Endothelial cell of umbilical vein (primary cell): ENCODE measurements around the gene BAD. TPM values are rescaled to one million over a fixed set of nuclear protein-coding genes. Genes with fewer than 3 reads are reported as not detected.

Source experiments
- BruUV-seq: library from RNA; stranded (reverse); fragments of 400-500 nt; replicated peaks from 2 replicates; lab custom pipeline; 2021; lab: Mats Ljungman, UMichigan
- CTCF ChIA-PET: fragments of 300-600, 350-600 bp; sonication (Branson Sonifier 250); formaldehyde crosslinking; loops from one replicate; lab custom pipeline; 2021; ENCODE audit warnings: antibody characterized with exemption, inconsistent platforms; lab: Charles Lee
- POLR2A ChIA-PET: fragments of 300-600, 350-600 bp; sonication (Branson Sonifier 250); formaldehyde crosslinking; loops from one replicate; lab custom pipeline; 2021; ENCODE audit warnings: antibody characterized with exemption, inconsistent platforms; lab: Charles Lee
- DNase-seq: peaks from one replicate; pipeline ENCODE4 v3.0.0-alpha.2; 2011; ENCODE audit warnings: low read depth, low spot score
- FAIRE-seq: peaks from 2 replicates; lab custom pipeline; 2011; peaks lifted over from hg19 to GRCh38; lab: Jason Lieb, UNC
- H2AFZ ChIP-seq: 2 replicates; pipeline ENCODE4 v1.6.0; 2012; ENCODE audit warnings: low read depth, low read length, control low read depth, inconsistent platforms
- H3K27ac ChIP-seq: 2 replicates; pipeline ENCODE4 v1.5.1; 2011; ENCODE audit warnings: low read depth, mild to moderate bottlenecking, control low read depth, low read length, moderate library complexity; ENCODE audit not compliant: insufficient read depth
- H3K27me3 ChIP-seq, 2 experiments: 2 replicates each; pipeline versions ENCODE4 v1.6.0 to v1.6.1; 2011; ENCODE audit warnings: low read length in 2 of 2, mixed read lengths in 1 of 2; ENCODE audit not compliant: control insufficient read depth in 2 of 2, insufficient read depth in 2 of 2
- H3K36me3 ChIP-seq, 2 experiments: 2 replicates in 1 of 2; 3 replicates in 1 of 2; pipeline ENCODE4 v1.5.1; 2011; ENCODE audit warnings: low read length in 2 of 2, mild to moderate bottlenecking in 1 of 2, moderate library complexity in 1 of 2; ENCODE audit not compliant: control insufficient read depth in 2 of 2, insufficient read depth in 2 of 2; ENCODE audit errors: extremely low read depth in 1 of 2
- H3K4me1 ChIP-seq: 3 replicates; pipeline ENCODE4 v1.5.1; 2011; ENCODE audit warnings: mild to moderate bottlenecking, low read length; ENCODE audit not compliant: control insufficient read depth, insufficient read depth; ENCODE audit errors: extremely low read depth
- H3K4me2 ChIP-seq: 2 replicates; pipeline ENCODE4 v1.6.1; 2011; ENCODE audit warnings: low read length, control low read depth, mixed read lengths; ENCODE audit not compliant: insufficient read depth
- H3K4me3 ChIP-seq, 3 experiments: fragments of 200-600 bp in 1 of 3; sonication (generic), shearing (Covaris generic) in 1 of 3; replicated peaks in 1 of 3; 2 replicates each; pipeline ENCODE4 v1.5.1; 2011 to 2016; ENCODE audit warnings: control low read depth in 3 of 3, low read length in 3 of 3, mild to moderate bottlenecking in 2 of 3, inconsistent platforms in 1 of 3, low read depth in 1 of 3, moderate library complexity in 1 of 3; ENCODE audit not compliant: insufficient read depth in 1 of 3
- H3K79me2 ChIP-seq: 2 replicates; pipeline ENCODE4 v1.6.0; 2012; ENCODE audit warnings: low read length, inconsistent platforms; ENCODE audit not compliant: control insufficient read depth, insufficient read depth
- H3K9ac ChIP-seq: replicated peaks from 2 replicates; pipeline ENCODE3; 2011; ENCODE audit warnings: low read length, control low read depth; ENCODE audit not compliant: insufficient read depth; ENCODE audit errors: extremely low read depth
- H3K9me1 ChIP-seq: replicated peaks from 3 replicates; pipeline ENCODE4 v1.6.0; 2011; ENCODE audit warnings: mild to moderate bottlenecking, low read length; ENCODE audit not compliant: control insufficient read depth, insufficient read depth; ENCODE audit errors: extremely low read depth
- H3K9me3 ChIP-seq: replicated peaks from 2 replicates; pipeline ENCODE4 v1.5.1; 2012; ENCODE audit warnings: low read length, inconsistent platforms; ENCODE audit not compliant: control insufficient read depth, insufficient read depth
- H4K20me1 ChIP-seq: replicated peaks from 2 replicates; pipeline ENCODE3; 2011; ENCODE audit warnings: mild to moderate bottlenecking, low read length; ENCODE audit not compliant: control insufficient read depth, insufficient read depth; ENCODE audit errors: extremely low read depth
- CTCF ChIP-seq, 2 donors: IDR thresholded peaks; 1 replicate in 1 of 2; 2 replicates in 1 of 2; pipeline ENCODE4 v1.5.1; 2011; ENCODE audit warnings: low read length in 2 of 2, mild to moderate bottlenecking in 2 of 2, moderate library complexity in 2 of 2, control low read depth in 1 of 2, inconsistent platforms in 1 of 2, low read depth in 1 of 2; ENCODE audit not compliant: insufficient read depth in 1 of 2; ENCODE audit errors: extremely low read depth in 1 of 2
- EZH2 ChIP-seq: IDR thresholded peaks from 2 replicates; pipeline ENCODE4 v1.6.1; 2012; ENCODE audit warnings: borderline replicate concordance, low read depth, mild to moderate bottlenecking, moderate library complexity, low read length, inconsistent platforms; ENCODE audit not compliant: severe bottlenecking
- FOS ChIP-seq: IDR thresholded peaks from 2 replicates; pipeline ENCODE4 v1.6.1; 2011; ENCODE audit warnings: mild to moderate bottlenecking, low read length, moderate library complexity, borderline replicate concordance; ENCODE audit not compliant: insufficient read depth
- GATA2 ChIP-seq: IDR thresholded peaks from 2 replicates; pipeline ENCODE4 v1.7.0; 2011; ENCODE audit warnings: low read depth, mild to moderate bottlenecking, moderate library complexity, mixed read lengths, low read length; ENCODE audit not compliant: insufficient read length, insufficient read depth
- JUN ChIP-seq: IDR thresholded peaks from 2 replicates; pipeline ENCODE4 v1.6.1; 2011; ENCODE audit warnings: borderline replicate concordance, low read depth; ENCODE audit not compliant: insufficient read length, insufficient read depth
- MAX ChIP-seq: IDR thresholded peaks from 2 replicates; pipeline ENCODE4 v1.6.1; 2011; ENCODE audit not compliant: insufficient read depth, insufficient read length
- MYC ChIP-seq: IDR thresholded peaks from one replicate; pipeline ENCODE4 v1.6.1; 2011; ENCODE audit warnings: mild to moderate bottlenecking, low read depth, low read length
- POLR2A ChIP-seq: IDR thresholded peaks from 2 replicates; pipeline ENCODE4 v1.6.1; 2012; ENCODE audit warnings: low read depth, mild to moderate bottlenecking, control low read depth, low read length
- POLR2AphosphoS5 ChIP-seq: IDR thresholded peaks from 2 replicates; pipeline ENCODE4 v1.6.1; 2012; ENCODE audit warnings: low read depth, mild to moderate bottlenecking, control low read depth, low read length, moderate library complexity; ENCODE audit not compliant: insufficient read depth
- dilution Hi-C: fragments of 300-500 bp; cut with MboI; formaldehyde crosslinking; loops from one replicate; pipeline ENCODE4 v1.15.0; 2019; ENCODE audit warnings: low sequenced_read_pairs; ENCODE audit not compliant: extremely low pct_ligation_motif_present
- intact Hi-C: fragments of 100-400 bp; cut with micrococcal nuclease; formaldehyde crosslinking; loops from one replicate; pipeline ENCODE4 v1.10.0; 2022
- polyA plus RNA-seq, 4 experiments: library from polyadenylated mRNA; depleted of rRNA in 3 of 4; stranded (reverse) in 3 of 4; unstranded in 1 of 4; fragments of >200 nt; gene quantifications; 2 replicates each; pipeline versions ENCODE4 v1.2.1 to v1.2.3, GENCODE V29; 2011 to 2012; ENCODE audit warnings: missing spikeins in 1 of 4
- total RNA-seq: library from RNA; stranded (reverse); gene quantifications from 2 replicates; pipeline ENCODE4 v1.2.3, GENCODE V29; 2021

Gene BAD
- total and polyA plus RNA-seq, 2 donors (not counting 3 experiments of a cell fraction or from before 2014, with no cell fraction given) = 65.3 to 88.0 TPM

- Histone ChIP-seq H2AFZ (no peak overlapping the region), H3K4me1 (peaks cover 5% of the 10 kb centered on the region), H3K79me2 (no peaks in the 10 kb centered on the region), H3K9me1 (no peaks in the 10 kb centered on the region), H3K9me3 (no peaks in the 10 kb centered on the region), H3K9ac (no peak overlapping the region), H3K4me3 (no peak overlapping the region), H3K27me3 (no peaks in the 10 kb centered on the region), H3K27ac (no peak overlapping the region), H3K36me3 (peaks cover 0 to 6% of the 10 kb centered on the region in 2 experiments), H3K4me2 (no peak overlapping the region), H4K20me1 (no peaks in the 10 kb centered on the region)
- TF ChIP-seq FOS (no peak), GATA2 (no peak), POLR2AphosphoS5 (no peak), JUN (no peak), CTCF (IDR thresholded peaks at IDR 0.05; ENCODE audit: extremely low read depth in 1 of 2, insufficient read depth in 1 of 2, low read depth in 1 of 2, low read length in 2 of 2) (no peak)
- no peak for DNase-seq
- no TSS peak for BruUV-seq
- POLR2A ChIA-PET = no interaction called here
- FAIRE-seq = no peak
- intact Hi-C loops (no loop called here), dilution Hi-C loops (no loop called here)
- CTCF ChIA-PET = interaction anchor here (1.4 kb wide), 1 partner anchor 35 kb away, joined by 3 read pairs; the partner anchor contains the start of gene STIP1
These were observed 63.7 kb downstream of the BAD start for GRCh38 chr11:64220798-64221197.

DNA sequence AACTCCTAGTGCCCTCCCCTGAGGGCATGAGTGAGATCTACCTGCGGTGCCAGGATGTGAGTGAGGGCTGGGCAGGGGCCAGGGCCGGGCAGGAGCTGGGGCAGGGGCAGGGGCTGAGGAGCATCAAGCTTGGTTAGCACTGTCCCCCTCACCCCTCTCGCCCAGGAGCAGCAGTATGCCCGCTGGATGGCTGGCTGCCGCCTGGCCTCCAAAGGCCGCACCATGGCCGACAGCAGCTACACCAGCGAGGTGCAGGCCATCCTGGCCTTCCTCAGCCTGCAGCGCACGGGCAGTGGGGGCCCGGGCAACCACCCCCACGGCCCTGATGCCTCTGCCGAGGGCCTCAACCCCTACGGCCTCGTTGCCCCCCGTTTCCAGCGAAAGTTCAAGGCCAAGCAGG, 64.2 kb downstream of the BAD start:
- ChIA-PET CTCF (interaction anchor here (1.4 kb wide), 1 partner anchor 35 kb away, joined by 3 read pairs; the partner anchor contains the start of gene STIP1), POLR2A (no interaction called here)
- peaks cover 0 to 6% of the 10 kb centered on the region in 2 experiments for H3K36me3 ChIP-seq
- H4K20me1 ChIP-seq = no peaks in the 10 kb centered on the region
- no peak for FAIRE-seq
- no peaks in the 10 kb centered on the region for H3K27me3 ChIP-seq
- H3K9ac ChIP-seq = no peak overlapping the region
- no peaks in the 10 kb centered on the region for H3K9me3 ChIP-seq
- H3K9me1 ChIP-seq = no peaks in the 10 kb centered on the region
- no peak overlapping the region for H3K4me2 ChIP-seq
- peaks cover under 1% of the 10 kb centered on the region for H3K4me1 ChIP-seq
- dilution Hi-C loops (no loop called here), intact Hi-C loops (no loop called here)
- no peak for DNase-seq
- BruUV-seq = no TSS peak
- H3K79me2 ChIP-seq = no peaks in the 10 kb centered on the region
- TF ChIP-seq GATA2 = no peak
- no peak for TF ChIP-seq FOS
- TF ChIP-seq JUN = no peak
- no peak for TF ChIP-seq CTCF (IDR thresholded peaks at IDR 0.05; ENCODE audit: extremely low read depth in 1 of 2, insufficient read depth in 1 of 2, low read depth in 1 of 2, low read length in 2 of 2)
- no peak for TF ChIP-seq POLR2AphosphoS5
- TF ChIP-seq POLR2A = no peak
- no peak for TF ChIP-seq MYC
- no peak for TF ChIP-seq EZH2
- no peak for TF ChIP-seq MAX
- no peak overlapping the region for H2AFZ ChIP-seq
- no peak overlapping the region for H3K27ac ChIP-seq
- no peak overlapping the region for H3K4me3 ChIP-seq
